Epithelial cell of proximal tubule (primary cell): ENCODE data around the gene GBP7. TPM values are rescaled to one million over a fixed set of nuclear protein-coding genes. Genes with fewer than 3 reads are reported as not detected.

Source experiments
- DNase-seq: peaks from one replicate; pipeline ENCODE4 v3.0.0-alpha.2; 2011; ENCODE audit warnings: low read depth
- H3K4me3 ChIP-seq: 2 replicates; pipeline ENCODE4 v1.5.1; 2011; ENCODE audit warnings: low read depth, mild to moderate bottlenecking, low read length
- total RNA-seq: library from RNA; depleted of rRNA; stranded (reverse); fragments of >200 nt; gene quantifications from 2 replicates; pipeline ENCODE4 v1.2.3, GENCODE V29; 2015
- TF ChIP-seq, protein P1 (sequence below): conservative IDR thresholded peaks from 2 replicates; pipeline ENCODE4 v1.5.1; 2012; ENCODE audit warnings: low read depth, mild to moderate bottlenecking, low read length

GBP7 gene
- total RNA-seq, 1 donor from 2014 or later: not detected

DNA sequence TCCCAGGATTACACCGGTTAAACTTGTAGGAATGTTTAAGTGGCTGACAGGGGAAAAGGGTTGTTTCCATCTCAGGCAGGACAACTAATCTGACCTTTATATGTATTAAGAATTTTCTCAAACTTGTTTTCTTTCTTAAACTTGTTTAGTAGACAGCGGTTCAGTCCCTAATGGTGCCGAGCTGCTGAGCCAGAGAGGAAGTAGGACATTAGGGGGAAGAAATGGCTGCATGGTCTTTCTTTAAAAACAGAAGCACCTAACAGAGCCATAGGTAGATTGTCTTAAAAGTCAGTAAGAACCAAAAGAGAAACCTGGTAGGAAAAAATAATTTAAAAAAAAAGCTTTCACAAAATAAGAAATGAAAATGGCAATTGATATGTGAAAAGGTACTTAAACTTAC, 19.7 kb upstream of the GBP7 start:
- TF ChIP-seq, protein P1, sequence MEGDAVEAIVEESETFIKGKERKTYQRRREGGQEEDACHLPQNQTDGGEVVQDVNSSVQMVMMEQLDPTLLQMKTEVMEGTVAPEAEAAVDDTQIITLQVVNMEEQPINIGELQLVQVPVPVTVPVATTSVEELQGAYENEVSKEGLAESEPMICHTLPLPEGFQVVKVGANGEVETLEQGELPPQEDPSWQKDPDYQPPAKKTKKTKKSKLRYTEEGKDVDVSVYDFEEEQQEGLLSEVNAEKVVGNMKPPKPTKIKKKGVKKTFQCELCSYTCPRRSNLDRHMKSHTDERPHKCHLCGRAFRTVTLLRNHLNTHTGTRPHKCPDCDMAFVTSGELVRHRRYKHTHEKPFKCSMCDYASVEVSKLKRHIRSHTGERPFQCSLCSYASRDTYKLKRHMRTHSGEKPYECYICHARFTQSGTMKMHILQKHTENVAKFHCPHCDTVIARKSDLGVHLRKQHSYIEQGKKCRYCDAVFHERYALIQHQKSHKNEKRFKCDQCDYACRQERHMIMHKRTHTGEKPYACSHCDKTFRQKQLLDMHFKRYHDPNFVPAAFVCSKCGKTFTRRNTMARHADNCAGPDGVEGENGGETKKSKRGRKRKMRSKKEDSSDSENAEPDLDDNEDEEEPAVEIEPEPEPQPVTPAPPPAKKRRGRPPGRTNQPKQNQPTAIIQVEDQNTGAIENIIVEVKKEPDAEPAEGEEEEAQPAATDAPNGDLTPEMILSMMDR: no peak
- DNase-seq: no peak
- no peak overlapping the region for H3K4me3 ChIP-seq

DNA sequence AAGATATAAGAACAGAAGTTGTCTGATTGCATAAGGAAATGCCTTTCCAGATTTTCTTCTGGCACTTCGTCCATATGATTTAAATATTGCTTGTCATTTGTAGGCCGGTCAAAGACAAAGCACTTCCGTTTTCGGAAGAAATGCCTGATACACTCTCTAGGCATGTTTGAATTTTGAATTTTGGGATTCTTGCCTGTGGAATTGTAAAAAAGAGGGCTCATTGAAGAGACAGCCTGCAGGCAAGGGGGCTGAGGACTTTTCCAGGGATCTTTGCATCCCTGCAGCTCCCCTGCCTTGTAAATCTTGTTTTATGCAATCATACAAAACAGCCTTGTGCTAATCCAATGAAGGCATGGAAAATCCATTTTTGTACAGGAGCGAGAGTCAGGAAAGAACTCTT, 15.5 kb upstream of the GBP7 start:
- H3K4me3 ChIP-seq: no peak overlapping the region
- TF ChIP-seq, protein P1: no peak
- no peak for DNase-seq

DNA sequence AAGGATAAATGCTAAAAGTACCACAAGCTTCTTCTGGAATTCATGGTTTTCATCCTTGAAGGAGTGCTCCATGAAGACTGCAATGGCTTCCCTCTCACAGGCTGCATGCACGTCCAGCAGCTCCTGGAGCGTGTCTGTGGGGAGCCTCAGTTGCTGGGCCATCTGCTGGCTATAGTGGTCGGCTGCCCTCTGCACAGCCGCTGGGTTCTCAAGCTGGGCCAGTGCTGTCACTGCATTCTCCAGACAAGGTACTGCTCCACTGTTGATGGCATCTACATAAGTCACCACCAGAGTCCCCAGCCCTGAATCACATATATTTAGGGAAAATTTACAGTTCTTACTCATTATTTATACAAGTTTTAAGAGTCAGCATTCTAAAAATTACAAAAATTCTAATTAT, 14.2 kb upstream of the GBP7 start:
- TF ChIP-seq, protein P1: no peak
- DNase-seq: no peak
- H3K4me3 ChIP-seq: no peak overlapping the region

DNA sequence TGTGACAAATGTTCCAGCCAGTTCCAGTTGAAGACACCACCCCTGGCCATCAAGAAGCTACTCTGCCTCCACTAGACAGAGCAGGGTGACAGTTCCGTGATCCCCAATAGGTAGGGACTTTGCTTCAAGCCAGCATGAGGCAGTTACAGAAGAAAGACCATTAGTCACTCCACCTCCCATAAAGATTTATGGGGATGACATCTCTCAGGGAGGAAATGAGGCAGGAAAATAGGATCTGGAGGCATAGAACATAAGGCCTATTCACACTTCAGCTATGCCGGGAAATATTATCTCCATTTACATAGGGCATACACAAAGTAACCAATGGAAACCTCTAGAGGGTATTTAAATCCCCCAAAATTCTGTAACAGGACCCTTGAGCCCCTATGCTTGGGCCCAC, 3.5 kb upstream of the GBP7 start:
- no peak for DNase-seq
- H3K4me3 ChIP-seq: no peak overlapping the region
- TF ChIP-seq, protein P1: no peak

DNA sequence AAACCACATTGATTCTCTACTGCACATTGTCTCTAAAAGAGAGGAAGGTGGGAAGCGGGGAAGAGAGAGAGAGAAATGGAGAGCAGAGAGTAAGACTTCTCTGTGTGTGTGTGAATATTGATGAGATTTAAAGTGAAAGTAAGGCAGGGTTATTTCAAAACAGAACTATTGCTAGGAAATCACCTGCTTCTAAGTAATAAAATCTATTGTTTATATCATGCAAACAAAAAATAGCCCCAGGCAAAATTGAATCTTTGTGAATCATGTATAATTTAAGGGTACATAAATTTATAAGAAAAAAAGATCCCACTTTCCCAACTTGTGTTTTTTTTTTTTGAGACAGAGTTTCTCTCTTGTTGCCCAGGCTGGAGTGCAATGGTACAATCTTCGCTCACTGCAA, 1.2 kb upstream of the GBP7 start:
- H3K4me3 ChIP-seq: no peak overlapping the region
- no peak for DNase-seq
- TF ChIP-seq, protein P1: no peak

DNA sequence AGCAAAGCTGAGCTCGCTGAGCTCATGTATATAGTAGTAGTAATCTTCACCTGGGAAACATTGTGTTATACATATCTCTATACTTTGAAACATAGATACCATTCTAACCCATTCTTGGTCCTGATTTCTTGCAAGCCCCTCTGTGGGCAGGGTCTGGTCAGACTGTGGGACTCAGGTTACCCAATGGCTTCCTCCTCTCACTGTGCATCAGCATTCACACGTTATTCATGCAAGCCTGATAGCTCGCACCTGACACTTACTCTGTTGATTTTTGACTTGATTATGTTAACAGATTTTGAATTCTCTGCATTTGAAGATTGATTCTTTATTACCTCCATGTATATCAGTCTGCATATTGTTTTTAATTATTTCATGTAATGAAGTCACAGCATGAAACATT, 1.3 kb downstream of the GBP7 start:
- TF ChIP-seq, protein P1: no peak
- H3K4me3 ChIP-seq: no peak overlapping the region
- no peak for DNase-seq

DNA sequence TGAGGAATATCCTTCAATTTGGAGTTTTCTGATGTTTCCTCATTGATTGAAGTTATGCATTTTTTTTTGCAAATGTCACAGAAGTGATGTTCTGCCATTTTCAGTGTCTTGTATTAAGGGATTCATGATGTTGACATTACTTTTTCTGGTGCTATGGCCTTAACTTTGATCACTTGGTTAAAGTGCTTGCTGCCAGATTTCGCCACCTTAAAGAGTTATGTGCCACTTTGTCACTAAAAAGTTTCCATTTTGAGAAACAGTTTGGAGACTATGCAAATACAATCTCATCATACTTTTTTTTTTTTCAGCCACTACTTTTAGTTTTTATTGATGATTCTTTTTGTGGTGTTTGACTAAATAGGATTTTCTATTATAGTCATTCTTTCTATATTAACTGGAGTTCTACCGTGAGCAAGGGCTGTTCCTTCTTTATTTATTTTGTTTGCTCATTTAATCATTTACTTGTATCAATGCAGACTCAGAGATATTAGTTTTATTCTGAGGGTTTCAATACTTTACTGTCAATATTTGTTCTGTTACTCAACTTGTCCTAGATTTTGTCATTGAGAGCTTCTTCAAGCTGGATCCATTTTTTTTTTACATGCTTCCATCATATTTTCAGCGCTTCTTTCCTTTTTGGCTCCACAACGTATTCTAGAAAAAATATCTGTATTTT, 3.2 kb downstream of the GBP7 start:
- DNase-seq: no peak
- TF ChIP-seq, protein P1: no peak
- no peak overlapping the region for H3K4me3 ChIP-seq
